ENCODE data around the gene DLGAP4. TPM values are rescaled to one million over a fixed set of nuclear protein-coding genes. Genes with fewer than 3 reads are reported as not detected.

The DLGAP4 gene
- total and polyA plus RNA-seq, 9 of the 15 experiments (the other 6 are each of a cell fraction or from before 2014, with no cell fraction given): 0.31 to 34.1 (median 4.5) TPM

DNA sequence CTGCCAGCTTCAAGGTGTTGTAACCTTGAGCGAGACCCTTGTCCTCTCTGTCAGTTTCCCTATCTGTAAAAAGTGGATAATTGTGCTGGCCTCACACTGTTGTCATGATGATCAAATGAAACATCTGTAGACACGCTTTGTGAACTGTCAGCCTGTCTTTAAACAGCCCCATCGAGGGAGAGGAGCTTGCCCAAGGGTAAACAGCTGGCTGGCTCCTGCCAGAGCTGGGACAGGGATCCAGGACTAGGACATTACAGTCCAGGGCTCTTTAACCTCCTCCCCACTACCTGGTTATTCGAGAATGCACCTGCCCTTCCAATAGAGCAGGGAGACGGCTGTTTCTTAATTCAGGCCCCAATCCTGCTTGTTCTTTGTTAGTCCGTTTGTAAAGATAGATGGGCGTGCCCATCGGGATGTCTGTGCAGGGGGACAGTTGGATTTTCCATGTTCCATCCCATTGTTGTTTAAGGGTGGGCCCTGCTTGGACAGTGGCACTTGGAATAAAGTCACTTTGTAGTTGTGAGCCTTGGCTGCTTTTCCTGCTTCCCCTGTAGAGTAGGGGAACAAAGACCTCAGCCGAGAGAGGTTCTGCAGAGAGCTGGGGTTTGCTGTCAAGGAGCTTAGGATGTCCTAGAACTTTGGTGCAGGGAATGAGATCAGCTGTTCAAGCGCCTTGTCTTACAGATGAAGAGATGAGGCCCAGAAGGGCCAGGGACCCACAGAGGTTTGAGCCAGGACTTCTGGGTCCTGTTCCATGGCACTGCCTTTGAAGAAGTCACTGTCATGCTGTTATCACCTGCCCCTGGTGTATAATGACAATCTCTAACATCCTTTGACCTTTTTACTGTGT lies 157.3 kb downstream of the DLGAP4 start:
- in situ Hi-C loops (cut with MboI) (no loop called here), intact Hi-C loops (cut with micrococcal nuclease) (no loop called here)
- Histone ChIP-seq H3K36me3 (ENCODE audit: control insufficient read depth, insufficient read depth, low read length) (no peaks in the 10 kb centered on the region; the same call in 2 of the 3 replicates), H3K9ac (ENCODE audit: insufficient read depth in 1 of 2, low read depth in 2 of 2, low read length in 2 of 2) (peak overlapping the region; percentile 16 to 95; a peak in 2 of 4 replicates), H3K9me1 (ENCODE audit: control insufficient read depth, insufficient read depth, low read length) (peaks cover 6% of the 10 kb centered on the region), H3K4me1 (replicated peaks in 1 of 2; ENCODE audit: control insufficient read depth in 2 of 2, insufficient read depth in 2 of 2, low read length in 2 of 2) (peaks cover 50 to 59% of the 10 kb centered on the region in 2 experiments), H3K4me2 (ENCODE audit: insufficient read depth, low read length) (peak overlapping the region; percentile 75; the same call in 1 of the 2 replicates), H3K79me2 (ENCODE audit: control insufficient read depth, insufficient read depth, low read length) (peaks cover 50% of the 10 kb centered on the region), H3K27me3 (ENCODE audit: control insufficient read depth in 2 of 2, insufficient read depth in 2 of 2, low read length in 2 of 2) (no peaks in the 10 kb centered on the region), H2AFZ (ENCODE audit: low read depth, low read length) (no peak overlapping the region), H3K4me3 (peak overlapping the region; percentile 71), H4K20me1 (replicated peaks; ENCODE audit: control insufficient read depth, insufficient read depth, low read length) (peaks cover 37% of the 10 kb centered on the region), H3K9me3 (replicated peaks; ENCODE audit: control insufficient read depth, insufficient read depth, low read depth, low read length) (no peaks in the 10 kb centered on the region), H3K27ac (ENCODE audit: extremely low read depth, low read depth, low read length) (peak overlapping the region; percentile 75; the same call in 2 of the 3 replicates)
- FAIRE-seq (peak; percentile 70), ATAC-seq (no peak), DNase-seq (ENCODE audit: extremely low read depth in 1 of 4, low spot score in 3 of 4) (no peak)
- ChIA-PET POLR2A (interaction anchor here (1.0 to 1.7 kb wide), 5 partner anchors 9 to 287 kb away, joined by 3 to 9 read pairs (median 3); no protein-coding TSS in a partner anchor), CTCF (ENCODE audit: low intra/inter-chr PET ratio) (no interaction called here)
- TF ChIP-seq ZBTB17 (CRISPR knock-in tag; IDR thresholded peaks at IDR 0.05): no peak
- peak; percentile 60 for TF ChIP-seq DACH1 (IDR thresholded peaks at IDR 0.05; ENCODE audit: partially characterized antibody)
- TSS peak; percentile 61 for BruUV-seq (replicated peaks)
- WGBS (ENCODE audit: insufficient coverage, low coverage, missing lambda C conversion rate): 38% methylated on average over 10 of the region's 10 CpGs

All from K562 (cell line).